Hematopoietic multipotent progenitor cell treated with erythropoietin and hydrocortisone succinate and interleukin-3 and kit ligand, for 6 days (in vitro differentiated cells): ENCODE measurements around the gene C2orf69.
"Not testable (repeated sequence)": the region's sequence is repeated elsewhere in the genome, so short reads cannot be mapped to it uniquely, and the experiment has no call there.

Source experiments
- DNase-seq: peaks from one replicate; pipeline ENCODE4 v3.0.0-alpha.2; 2015

The C2orf69 gene, protein sequence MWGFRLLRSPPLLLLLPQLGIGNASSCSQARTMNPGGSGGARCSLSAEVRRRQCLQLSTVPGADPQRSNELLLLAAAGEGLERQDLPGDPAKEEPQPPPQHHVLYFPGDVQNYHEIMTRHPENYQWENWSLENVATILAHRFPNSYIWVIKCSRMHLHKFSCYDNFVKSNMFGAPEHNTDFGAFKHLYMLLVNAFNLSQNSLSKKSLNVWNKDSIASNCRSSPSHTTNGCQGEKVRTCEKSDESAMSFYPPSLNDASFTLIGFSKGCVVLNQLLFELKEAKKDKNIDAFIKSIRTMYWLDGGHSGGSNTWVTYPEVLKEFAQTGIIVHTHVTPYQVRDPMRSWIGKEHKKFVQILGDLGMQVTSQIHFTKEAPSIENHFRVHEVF

DNA sequence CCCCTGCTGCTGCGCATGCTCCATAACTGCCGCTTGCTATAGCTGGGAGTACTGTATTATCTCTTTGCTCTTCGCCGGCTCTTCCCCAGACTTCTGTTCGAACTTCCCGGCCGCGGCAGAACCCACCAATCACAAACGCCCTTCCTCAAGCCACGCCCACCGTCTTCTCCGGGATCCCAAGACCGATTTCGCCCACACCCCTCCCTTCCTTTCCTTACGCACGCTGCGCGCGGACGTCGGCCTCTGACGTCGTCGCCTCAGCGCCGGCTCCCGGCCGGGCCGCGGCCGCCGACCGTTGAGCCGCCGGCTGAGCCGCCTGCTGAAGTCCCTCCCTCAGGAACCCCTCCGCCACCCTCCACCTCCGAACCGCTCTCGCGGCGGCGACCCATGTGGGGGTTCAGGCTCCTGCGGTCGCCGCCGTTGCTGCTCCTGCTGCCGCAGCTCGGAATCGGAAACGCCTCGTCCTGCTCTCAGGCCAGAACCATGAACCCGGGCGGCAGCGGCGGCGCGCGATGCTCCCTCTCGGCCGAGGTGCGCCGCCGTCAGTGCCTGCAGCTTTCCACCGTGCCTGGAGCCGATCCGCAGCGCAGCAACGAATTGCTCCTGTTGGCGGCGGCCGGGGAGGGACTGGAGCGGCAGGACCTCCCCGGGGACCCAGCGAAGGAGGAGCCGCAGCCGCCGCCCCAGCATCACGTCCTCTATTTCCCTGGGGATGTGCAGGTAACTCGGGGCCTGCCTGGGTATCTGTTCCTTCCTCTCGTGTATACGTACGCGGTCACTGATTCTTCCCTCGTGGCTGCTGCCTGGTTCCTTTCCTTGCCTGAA is at the start of gene C2orf69:
TSS of gene C2orf69 (plus strand) at position 242 of the 825 bp plus-strand sequence. CDS start at position 388, 146 bp downstream.
- peak; percentile 99 for DNase-seq

DNA sequence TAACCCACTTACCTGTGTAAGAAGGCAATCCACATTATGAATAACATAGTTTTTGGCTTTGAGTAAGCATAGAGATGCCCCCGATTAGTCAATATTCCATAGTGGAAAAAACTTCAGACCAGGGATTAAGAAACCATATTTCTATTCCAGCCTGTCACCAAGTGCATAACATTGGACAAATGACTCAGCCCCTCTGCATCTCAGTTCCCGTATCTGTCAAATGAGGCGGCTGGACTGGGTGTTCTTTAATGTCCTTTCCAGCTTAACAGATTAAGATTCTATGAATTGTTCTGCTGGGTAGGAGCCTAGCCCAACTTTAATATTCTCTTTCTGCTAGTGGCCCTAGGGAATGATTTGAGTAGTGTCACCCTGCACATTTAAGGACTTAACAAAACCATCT is 48.3 kb upstream of the C2orf69 start:
- no peak for DNase-seq

DNA sequence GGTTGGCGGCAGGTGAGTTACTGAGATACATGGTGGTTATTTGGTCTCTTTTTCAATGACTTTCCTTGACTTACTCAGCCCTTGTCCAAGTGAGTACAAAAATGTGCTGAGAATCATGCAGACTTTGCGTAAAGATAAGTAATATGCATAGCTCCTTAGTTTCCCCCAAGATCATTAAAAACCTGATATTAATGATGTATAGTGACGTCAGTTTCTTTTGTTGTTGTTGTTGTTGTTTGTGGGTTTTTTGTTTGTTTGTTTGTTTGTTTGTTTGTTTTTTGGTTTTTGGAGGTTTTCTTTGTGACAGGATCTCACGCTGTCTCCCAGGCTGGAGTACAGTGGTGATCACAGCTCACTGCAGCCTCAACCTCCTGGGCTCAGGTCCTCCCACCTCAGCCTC is 45.2 kb upstream of the C2orf69 start:
- DNase-seq = no peak

DNA sequence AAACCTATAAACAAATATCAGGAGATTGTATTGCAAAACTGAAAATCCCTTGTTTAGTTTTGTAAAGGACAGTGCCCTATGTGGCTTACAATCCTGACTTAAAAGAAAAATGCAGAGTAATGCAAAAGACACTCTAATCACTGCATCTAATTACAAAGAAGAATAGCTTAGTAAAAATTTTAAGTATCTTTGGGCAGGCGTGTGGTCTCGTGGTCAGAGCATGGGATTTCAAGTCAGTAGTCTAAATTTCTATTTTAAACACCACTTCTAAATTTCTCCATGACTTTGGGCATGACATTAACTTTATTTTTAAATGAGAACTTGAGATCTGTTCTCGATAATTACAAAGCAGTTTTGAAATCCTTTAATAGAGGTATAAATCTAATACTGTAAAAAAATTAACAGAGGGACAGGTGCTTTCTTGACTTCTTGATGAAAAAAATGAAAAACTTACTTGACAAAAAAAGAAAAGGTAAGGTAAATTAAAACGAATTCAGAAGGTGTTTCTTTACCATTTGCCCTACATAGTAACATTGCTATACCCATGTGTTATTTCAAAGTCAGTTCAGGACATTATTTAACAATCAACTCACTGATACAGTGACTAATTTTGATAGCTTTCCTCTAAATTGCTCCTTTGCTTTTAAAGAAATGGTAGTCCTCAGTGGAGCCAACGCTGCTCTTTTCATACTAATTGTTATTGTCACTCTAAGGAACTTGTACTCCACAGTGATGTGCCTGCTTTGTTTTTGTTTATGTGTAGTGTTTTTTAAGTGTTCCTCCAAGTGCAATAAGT is 42.5 kb upstream of the C2orf69 start:
- no peak for DNase-seq

DNA sequence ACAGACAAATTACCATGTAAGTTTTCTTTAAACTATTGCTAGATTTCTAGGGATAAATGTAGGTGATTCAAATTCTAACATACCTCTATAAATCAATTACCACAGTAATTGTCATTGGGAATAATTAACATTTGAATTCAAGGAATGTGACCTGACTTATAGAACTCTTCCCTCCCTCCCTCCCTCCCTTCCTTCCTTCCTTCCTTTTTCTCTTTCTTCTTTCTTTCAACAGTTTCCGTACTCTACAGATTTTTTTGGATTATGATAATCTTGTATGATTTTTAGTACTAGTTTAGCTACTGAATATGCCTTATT is 41.9 kb upstream of the C2orf69 start:
- DNase-seq = no peak

DNA sequence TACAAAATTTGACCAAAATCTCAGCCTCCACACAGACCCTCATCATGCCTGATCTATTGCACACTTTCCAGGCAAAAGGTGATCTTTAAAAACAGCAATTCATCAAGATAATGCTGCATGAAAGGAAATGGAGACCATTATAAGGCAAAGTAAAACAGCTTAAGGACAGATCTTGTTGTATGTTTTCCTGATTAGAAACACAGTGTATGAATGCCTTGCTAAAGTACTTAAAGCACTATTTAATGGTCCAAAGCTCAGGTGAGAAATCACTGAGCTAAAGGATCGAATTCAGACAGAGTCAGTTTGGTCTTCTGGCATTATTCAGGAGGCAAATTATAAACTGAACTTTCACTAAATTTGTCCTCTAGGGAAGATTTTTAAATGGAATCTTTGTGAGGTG is 41.4 kb upstream of the C2orf69 start:
- no peak for DNase-seq

DNA sequence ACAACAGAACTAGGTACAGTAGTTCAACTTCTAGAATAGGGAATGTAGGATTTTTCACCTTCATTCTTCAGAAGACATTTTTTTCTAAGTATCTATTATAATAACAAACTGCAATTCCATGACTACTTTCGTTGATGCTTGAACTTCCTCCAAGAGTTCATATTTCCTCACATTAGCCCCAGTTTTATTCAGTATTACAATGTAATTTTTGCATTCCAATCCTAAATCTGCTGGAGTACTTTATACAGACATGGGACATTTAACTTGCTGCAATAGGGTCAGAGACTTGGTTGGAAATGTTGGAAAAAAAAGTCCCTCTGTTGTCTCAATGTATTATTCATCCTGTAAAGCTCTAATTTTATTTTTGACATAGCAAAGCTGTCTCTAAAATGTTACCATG is 40.5 kb upstream of the C2orf69 start:
- no peak for DNase-seq

DNA sequence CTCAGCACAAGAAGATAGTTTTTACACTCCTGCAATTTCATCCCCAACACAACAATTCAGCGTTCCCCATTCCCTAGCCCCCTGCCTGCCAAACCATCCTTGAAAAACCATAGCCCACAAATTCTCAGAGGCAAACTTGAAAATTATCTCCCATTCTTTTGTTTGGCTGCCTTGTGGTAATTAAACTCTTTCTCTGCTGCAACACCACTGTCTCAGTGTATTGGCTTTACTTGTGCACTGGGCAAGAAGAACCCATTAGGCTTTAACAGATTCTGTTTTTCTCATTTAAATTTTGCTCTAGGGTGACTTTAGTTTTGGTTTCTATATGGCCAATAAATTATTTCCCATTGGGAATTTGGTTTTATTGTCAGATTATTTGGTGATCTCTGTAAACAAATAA is 36.9 kb upstream of the C2orf69 start:
- DNase-seq = no peak

DNA sequence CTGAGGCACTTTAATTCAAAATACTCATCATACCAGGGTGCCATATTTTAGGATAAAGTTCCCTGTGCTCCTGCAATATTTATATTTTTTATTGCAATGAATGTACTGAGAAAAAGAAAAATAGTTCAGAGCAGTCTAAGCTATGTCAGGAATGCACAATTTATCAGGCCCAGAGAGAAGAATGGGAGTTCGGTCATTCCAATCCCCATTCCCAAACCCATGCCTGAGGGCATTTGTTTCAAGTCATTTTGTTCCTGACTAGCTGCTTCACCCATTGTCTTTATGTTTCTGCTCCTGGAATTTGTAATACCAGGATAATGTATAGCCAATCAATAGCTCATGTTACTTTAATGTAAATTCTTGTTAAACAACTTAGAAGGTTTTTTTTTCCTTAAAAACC is 35.7 kb upstream of the C2orf69 start:
- no peak for DNase-seq

DNA sequence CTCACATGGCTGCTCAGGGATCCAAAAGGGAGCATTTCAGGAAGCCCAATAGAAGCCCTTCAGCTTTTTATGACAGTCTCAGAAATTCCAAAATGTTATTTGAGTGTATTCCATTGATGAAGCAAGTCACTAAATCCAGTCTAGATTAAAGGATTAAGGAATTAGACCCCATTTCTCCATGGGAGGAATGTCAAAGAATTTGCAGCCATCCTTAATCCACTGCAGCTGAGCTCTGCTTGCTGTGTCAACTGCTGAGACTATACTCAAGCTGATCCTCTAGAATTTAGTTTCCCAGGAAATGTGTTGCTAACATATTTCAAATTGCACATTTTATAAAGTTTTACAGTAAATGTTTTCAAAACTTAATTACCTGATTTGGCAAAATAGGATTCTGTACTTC is 28.4 kb upstream of the C2orf69 start:
- no peak for DNase-seq

DNA sequence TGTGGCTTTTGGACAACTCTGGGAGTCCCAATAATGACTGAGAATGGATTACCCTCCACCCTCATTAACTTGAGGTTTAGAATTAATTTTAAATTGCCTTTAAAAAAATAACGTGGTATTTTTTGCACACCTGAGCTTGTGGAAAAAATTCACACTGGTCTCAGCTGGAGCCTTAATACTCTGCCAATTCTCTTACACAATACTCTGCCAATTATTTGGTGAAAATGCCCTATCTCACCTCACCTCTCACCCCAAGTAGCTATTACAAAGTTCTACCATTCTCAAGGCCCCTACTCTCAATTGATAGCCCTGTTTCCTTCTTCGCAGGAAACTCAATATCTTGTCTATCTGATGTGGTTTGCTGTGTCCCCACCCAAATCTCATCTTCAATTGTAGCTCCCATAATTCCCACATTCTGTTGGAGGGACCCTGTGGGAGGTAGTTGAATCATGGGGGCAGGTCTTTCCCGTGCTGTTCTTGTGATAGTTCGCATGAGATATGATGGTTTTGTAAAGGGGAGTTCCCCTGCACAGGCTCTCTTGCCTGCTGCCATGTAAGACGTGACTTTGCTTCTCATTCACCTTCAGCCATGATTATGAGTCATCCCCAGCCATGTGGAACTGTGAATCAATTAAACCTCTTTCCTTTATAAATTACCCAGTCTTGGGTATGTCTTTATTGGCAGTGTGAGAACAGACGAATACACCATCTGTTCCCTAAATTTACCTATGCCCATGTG is 27.4 kb upstream of the C2orf69 start:
- no peak for DNase-seq

DNA sequence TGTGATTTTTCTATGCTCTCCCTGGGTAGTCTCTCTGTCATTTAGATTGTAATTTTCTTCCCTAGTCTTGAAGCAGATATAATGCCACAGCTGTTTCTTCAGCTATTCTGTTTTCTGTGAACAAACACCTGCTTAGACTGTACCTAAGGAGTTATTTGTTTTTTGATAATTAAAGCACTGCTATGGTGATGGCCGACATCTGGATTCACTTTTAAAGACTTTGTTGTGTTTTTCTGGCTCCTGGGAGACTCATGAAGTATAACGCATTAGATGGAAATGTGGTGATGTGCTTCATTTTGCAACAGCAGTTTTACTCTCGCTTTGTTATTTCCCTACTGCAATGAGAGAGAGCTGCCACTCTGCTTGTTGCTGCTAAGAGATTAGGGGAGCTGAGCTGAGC is 15.7 kb upstream of the C2orf69 start:
- DNase-seq = no peak

DNA sequence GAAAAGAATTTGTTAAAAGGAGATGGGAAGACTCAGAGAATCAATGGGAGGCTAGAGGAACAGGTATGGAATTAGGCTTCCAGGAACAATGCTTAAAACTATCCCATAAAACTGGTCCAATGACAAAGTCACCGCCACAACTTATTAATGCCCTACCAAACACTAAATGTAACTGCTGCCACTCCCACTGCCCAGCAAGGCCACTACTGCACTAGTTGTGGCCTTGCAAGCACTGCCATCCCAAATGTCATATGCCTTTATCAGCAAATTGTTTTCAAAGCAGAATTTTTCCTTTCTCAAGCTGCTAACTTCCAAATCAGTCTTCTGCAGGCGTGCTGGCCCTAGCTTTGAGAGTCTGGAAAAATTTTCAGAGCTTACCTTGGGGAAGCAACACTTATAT is 14.5 kb upstream of the C2orf69 start:
- DNase-seq = no peak

DNA sequence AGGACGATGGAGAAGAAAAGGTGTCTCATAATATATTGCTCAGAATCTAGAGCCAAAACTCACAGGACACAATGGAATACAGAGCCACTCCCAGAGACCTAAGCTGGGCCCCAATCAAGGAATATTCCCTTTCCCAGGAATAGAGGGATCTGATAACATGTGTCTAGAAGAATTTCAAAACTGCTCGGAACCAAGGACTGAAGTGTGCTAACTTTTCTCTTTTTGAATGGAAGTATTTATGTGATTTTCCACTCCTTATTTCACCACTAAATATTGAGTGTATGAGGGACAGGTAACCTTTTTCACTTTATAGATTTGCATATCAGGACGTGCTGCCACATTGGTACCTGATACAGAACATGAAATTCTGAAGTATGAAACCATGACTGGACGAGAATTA is 9.2 kb upstream of the C2orf69 start:
- no peak for DNase-seq

DNA sequence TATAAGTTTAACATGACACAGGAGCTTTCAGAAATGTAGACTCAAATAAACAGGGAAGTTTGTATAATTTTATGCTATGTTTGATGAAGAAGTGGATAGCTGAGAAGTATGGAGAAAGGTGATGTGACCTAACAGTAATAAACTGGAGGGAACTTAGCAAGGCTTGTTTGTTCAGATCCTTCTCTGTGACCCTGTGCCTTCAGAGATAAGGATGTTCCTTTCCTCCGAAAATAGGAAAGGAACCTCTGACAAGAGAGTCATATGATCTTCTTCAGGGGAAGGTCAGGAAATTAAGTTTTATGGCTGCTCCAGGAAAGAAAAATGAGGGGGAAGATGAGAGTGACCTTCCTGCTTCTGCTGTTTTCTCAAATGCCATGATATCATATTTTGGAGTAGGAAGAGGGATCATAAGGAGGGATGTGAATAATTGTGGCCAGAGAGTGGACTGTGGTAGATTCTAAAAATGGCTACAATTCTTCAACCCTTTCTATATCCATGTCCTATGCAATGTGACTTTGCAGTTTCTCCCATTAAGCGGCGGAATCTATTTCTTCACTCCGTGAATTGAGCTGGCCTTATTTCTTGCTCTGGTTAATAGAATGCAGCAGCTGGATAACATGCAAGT is 8.5 kb upstream of the C2orf69 start:
- no peak for DNase-seq

DNA sequence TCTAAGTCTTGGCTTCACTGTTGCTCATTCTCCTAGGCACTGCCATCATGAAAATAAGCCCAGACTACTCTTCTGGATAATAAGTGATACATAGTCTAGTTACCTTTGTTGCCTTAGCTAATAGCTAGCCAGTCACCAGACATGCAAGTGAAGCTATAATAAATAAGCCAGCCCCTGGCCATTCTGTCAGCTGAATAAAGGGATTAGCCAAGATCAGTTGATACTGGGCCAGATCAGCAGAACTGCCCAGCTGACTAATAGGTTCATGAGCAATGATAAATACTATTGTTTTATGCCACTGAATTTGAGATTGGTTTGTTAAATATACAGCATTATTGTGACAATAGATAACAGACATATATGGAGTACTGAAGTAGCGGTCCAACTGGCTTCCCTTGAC is 8.0 kb upstream of the C2orf69 start:
- no peak for DNase-seq

DNA sequence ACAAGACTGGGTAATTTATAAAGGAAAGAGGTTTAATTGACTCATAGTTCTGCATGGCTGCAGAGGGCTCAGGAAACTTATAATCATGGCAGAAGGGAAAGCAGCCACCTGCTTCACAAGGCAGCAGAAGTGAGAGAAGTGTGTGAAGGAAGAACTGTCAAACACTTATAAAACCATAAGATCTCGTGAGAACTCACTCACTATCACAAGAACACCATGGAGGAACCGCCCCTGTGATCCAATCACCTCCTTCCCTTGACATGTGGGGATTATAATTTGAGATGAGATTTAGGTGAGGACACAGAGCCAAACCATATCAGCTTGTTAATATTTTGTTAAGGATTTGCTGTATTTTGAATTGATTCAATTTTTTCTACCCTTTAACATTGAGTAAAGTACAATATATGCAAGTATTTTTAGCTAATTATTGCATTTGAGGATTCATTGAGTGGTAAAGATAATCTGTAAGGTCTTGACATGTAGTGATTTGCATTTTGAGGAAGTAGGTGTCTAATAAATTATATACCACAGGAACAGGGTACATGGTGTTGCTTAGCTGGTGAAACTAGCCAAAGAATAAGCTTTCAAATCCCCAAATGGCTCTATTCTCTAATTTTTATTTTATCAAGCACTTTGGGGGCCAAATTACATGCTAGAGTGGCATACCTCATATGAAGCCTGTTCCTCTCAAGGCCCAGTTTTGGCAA is 3.9 kb upstream of the C2orf69 start:
- DNase-seq = no peak

DNA sequence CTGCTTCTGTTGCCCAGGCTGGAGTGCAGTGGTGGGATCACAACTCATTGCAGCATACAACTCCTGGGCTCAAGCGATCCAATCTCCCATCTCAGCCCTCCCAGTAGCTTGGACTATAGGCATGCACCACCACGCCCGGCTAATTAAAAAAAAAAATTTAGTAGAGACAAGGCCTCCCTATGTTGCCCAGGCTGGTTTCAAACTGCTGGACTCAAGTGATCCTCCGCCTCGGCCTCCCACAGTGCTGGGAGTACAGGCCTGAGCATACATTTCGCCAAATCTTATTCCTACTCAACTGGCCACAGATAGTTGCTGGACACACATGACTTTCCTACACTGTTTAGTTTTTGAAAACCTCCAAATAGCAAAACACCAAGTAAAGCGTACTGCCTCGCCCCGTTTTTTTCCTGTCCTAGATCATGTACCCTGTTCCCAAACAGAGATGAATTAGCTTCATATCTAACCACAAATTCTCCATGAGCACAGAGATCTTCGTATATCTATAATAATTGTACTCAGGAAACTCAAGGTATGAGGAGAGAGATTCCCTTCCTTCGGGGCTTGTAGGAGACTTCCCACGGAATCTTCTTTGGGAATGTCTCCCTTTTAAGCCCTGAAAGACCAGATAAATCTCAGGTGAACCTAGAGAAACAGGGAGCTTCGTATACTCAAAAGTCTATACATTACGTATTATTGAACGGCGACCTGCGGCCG is 598 bp upstream of the C2orf69 start:
- DNase-seq = peak; percentile 45

DNA sequence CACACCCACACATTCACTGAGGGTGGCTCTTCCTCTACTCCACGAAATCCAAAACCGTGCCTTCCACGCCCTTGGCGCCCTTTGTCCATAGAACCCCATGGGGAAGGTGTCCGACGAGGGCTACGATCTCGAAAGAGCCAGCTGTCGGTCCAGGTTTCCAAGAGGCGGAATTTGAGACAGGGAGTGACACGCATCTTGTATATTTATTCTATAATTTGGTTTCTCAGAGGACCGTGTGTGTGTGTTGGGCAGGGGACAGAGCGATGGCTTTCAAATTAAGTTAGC is 726 bp downstream of the C2orf69 start:
- peak; percentile 60 for DNase-seq

DNA sequence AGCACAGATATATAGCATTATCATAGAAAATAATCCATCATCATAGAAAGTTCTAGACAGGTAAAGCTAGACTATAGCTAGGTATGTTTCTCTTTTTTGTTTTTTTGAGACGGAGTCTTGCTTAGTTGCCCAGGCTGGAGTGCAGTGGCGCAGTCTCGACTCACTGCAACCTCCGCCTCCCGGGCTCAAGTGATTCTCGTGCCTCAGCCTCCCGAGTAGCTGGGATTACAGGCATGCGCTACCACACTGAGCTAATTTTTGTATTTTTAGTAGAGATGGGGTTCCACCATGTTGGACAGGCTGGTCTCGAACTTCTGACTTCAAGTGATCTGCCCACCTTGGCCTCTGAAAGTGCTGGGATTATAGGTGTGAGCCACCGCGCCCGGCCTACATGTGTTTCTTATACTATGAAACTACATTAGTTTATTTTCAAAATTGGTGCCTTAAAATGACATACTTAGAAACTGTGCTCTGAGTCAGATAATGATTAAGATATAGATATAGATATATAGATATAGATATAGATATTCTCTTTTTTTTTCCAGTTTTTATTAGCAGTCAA is 1.5 kb downstream of the C2orf69 start:
- DNase-seq = not testable (repeated sequence)

DNA sequence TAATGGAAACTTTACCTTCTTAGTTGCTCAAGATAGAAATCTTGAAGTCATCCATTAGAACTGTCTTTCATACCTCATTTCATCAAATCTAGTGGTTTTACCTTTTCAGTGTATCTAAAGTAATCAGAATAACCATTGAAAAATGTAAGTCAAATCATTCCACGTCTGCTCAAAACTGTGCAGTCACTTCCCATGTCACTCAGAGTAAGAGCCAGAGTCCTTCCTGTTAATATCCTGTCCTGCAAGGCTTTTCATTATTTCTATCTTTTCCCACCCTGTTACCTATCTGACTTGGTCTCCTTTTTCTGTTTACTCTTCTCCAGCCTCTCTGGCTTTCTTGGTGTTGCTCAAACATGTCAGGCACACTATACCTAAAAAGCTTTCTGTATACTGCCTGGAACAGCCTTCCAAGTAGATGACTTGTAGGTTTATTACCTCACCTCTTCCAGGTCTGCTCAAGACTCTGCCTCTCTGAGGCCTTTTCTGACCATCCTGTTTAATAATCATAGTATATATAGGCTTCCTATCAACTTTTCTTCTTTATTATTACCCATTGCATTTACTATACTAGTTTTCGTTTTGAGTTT is 3.4 kb downstream of the C2orf69 start:
- no peak for DNase-seq
